Measurements from ENCODE around the gene LRP6. TPM values are rescaled to one million over a fixed set of nuclear protein-coding genes. Genes with fewer than 3 reads are reported as not detected.

Gene LRP6
- total and polyA plus RNA-seq, 2 experiments from 2014 or later, result 29.1 to 73.8 TPM

DNA sequence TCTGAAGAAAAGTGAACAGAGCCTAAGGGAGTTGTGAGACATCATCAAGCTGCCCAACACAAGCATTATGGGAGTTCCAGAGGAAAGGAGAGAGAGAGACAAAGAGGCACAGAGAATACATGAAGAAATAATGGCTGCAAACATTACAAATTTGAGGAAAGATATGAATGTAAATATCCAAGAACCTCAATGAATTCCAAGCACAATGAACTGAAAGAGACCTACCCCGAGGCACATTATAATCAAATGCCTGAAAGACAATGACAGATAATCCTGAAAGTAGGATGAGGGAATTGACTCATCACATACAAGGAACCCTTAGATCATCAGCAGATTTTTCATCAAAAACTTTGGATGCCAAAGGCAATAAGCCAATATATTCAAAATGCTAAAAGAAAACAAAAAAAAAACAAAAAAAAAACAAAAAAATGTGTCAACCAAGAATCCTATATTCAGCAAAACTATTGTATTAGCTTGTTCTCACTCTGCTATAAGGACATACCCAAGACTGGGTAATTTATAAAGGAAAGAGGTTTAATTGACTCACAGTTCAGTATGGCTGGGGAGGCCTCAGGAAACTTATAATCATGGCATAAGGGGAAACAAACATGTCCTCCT, 158.3 kb downstream of the LRP6 start (continued):
- TF ChIP-seq, protein P1, sequence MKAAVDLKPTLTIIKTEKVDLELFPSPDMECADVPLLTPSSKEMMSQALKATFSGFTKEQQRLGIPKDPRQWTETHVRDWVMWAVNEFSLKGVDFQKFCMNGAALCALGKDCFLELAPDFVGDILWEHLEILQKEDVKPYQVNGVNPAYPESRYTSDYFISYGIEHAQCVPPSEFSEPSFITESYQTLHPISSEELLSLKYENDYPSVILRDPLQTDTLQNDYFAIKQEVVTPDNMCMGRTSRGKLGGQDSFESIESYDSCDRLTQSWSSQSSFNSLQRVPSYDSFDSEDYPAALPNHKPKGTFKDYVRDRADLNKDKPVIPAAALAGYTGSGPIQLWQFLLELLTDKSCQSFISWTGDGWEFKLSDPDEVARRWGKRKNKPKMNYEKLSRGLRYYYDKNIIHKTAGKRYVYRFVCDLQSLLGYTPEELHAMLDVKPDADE (IDR thresholded peaks at IDR 0.05), result no peak
- no peak for TF ChIP-seq JUNB (IDR thresholded peaks at IDR 0.05; ENCODE audit: unreplicated experiment)
- no peak for TF ChIP-seq EZH2 (IDR thresholded peaks at IDR 0.05; ENCODE audit: low read depth, unreplicated experiment)

DNA sequence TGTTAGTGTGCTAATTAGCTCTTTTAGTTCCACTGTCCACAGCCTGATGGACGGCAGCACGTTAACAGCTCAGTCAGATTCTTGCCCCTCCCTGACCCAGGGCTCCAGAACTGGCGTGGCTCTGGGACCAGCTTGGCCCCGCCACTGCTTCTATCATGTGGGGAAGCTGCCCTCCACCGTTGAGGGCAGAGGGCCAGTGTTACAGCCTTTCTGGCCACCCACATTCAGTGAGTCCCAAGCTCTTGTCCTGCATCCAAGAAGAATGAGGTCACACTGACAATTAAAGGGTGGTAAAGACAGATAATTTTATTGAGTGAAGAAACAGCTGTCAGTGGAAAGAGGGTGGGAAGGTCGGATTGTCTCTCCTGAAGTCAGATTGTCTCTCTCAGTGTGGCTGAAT, 159.2 kb downstream of the LRP6 start:
- Mint-ChIP-seq H3K4me1 (no peaks in the 10 kb centered on the region; the same call in 2 of the 3 replicates), H3K36me3 (ENCODE audit: low read depth) (peaks cover 53% of the 10 kb centered on the region), H3K9me3 (peaks cover 22% of the 10 kb centered on the region), H3K4me3 (no peak overlapping the region), H3K27me3 (ENCODE audit: insufficient read depth, low read depth, poor library complexity) (no peaks in the 10 kb centered on the region), H3K27ac (no peak overlapping the region)
- H3F3A ChIP-seq (replicated peaks; ENCODE audit: low read depth), result no peaks in the 10 kb centered on the region
- TF ChIP-seq, protein P2, sequence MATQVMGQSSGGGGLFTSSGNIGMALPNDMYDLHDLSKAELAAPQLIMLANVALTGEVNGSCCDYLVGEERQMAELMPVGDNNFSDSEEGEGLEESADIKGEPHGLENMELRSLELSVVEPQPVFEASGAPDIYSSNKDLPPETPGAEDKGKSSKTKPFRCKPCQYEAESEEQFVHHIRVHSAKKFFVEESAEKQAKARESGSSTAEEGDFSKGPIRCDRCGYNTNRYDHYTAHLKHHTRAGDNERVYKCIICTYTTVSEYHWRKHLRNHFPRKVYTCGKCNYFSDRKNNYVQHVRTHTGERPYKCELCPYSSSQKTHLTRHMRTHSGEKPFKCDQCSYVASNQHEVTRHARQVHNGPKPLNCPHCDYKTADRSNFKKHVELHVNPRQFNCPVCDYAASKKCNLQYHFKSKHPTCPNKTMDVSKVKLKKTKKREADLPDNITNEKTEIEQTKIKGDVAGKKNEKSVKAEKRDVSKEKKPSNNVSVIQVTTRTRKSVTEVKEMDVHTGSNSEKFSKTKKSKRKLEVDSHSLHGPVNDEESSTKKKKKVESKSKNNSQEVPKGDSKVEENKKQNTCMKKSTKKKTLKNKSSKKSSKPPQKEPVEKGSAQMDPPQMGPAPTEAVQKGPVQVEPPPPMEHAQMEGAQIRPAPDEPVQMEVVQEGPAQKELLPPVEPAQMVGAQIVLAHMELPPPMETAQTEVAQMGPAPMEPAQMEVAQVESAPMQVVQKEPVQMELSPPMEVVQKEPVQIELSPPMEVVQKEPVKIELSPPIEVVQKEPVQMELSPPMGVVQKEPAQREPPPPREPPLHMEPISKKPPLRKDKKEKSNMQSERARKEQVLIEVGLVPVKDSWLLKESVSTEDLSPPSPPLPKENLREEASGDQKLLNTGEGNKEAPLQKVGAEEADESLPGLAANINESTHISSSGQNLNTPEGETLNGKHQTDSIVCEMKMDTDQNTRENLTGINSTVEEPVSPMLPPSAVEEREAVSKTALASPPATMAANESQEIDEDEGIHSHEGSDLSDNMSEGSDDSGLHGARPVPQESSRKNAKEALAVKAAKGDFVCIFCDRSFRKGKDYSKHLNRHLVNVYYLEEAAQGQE (IDR thresholded peaks at IDR 0.05; ENCODE audit: unreplicated experiment), result no peak
- no peak for TF ChIP-seq ZNF331 (CRISPR knock-in tag; IDR thresholded peaks at IDR 0.05; ENCODE audit: low read depth)
- TF ChIP-seq, protein P3, sequence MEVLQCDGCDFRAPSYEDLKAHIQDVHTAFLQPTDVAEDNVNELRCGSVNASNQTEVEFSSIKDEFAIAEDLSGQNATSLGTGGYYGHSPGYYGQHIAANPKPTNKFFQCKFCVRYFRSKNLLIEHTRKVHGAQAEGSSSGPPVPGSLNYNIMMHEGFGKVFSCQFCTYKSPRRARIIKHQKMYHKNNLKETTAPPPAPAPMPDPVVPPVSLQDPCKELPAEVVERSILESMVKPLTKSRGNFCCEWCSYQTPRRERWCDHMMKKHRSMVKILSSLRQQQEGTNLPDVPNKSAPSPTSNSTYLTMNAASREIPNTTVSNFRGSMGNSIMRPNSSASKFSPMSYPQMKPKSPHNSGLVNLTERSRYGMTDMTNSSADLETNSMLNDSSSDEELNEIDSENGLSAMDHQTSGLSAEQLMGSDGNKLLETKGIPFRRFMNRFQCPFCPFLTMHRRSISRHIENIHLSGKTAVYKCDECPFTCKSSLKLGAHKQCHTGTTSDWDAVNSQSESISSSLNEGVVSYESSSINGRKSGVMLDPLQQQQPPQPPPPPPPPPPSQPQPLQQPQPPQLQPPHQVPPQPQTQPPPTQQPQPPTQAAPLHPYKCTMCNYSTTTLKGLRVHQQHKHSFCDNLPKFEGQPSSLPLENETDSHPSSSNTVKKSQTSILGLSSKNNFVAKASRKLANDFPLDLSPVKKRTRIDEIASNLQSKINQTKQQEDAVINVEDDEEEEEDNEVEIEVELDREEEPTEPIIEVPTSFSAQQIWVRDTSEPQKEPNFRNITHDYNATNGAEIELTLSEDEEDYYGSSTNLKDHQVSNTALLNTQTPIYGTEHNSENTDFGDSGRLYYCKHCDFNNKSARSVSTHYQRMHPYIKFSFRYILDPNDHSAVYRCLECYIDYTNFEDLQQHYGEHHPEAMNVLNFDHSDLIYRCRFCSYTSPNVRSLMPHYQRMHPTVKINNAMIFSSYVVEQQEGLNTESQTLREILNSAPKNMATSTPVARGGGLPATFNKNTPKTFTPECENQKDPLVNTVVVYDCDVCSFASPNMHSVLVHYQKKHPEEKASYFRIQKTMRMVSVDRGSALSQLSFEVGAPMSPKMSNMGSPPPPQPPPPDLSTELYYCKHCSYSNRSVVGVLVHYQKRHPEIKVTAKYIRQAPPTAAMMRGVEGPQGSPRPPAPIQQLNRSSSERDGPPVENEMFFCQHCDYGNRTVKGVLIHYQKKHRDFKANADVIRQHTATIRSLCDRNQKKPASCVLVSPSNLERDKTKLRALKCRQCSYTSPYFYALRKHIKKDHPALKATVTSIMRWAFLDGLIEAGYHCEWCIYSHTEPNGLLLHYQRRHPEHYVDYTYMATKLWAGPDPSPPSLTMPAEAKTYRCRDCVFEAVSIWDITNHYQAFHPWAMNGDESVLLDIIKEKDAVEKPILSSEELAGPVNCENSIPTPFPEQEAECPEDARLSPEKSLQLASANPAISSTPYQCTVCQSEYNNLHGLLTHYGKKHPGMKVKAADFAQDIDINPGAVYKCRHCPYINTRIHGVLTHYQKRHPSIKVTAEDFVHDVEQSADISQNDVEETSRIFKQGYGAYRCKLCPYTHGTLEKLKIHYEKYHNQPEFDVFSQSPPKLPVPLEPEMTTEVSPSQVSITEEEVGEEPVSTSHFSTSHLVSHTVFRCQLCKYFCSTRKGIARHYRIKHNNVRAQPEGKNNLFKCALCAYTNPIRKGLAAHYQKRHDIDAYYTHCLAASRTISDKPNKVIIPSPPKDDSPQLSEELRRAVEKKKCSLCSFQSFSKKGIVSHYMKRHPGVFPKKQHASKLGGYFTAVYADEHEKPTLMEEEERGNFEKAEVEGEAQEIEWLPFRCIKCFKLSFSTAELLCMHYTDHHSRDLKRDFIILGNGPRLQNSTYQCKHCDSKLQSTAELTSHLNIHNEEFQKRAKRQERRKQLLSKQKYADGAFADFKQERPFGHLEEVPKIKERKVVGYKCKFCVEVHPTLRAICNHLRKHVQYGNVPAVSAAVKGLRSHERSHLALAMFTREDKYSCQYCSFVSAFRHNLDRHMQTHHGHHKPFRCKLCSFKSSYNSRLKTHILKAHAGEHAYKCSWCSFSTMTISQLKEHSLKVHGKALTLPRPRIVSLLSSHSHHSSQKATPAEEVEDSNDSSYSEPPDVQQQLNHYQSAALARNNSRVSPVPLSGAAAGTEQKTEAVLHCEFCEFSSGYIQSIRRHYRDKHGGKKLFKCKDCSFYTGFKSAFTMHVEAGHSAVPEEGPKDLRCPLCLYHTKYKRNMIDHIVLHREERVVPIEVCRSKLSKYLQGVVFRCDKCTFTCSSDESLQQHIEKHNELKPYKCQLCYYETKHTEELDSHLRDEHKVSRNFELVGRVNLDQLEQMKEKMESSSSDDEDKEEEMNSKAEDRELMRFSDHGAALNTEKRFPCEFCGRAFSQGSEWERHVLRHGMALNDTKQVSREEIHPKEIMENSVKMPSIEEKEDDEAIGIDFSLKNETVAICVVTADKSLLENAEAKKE (CRISPR knock-in tag; IDR thresholded peaks at IDR 0.05), result no peak
- no peak for TF ChIP-seq POLR2AphosphoS5 (IDR thresholded peaks at IDR 0.05; ENCODE audit: low read depth)
- TF ChIP-seq ZNF114 (CRISPR knock-in tag; IDR thresholded peaks at IDR 0.05), result no peak
- TF ChIP-seq, protein P4, sequence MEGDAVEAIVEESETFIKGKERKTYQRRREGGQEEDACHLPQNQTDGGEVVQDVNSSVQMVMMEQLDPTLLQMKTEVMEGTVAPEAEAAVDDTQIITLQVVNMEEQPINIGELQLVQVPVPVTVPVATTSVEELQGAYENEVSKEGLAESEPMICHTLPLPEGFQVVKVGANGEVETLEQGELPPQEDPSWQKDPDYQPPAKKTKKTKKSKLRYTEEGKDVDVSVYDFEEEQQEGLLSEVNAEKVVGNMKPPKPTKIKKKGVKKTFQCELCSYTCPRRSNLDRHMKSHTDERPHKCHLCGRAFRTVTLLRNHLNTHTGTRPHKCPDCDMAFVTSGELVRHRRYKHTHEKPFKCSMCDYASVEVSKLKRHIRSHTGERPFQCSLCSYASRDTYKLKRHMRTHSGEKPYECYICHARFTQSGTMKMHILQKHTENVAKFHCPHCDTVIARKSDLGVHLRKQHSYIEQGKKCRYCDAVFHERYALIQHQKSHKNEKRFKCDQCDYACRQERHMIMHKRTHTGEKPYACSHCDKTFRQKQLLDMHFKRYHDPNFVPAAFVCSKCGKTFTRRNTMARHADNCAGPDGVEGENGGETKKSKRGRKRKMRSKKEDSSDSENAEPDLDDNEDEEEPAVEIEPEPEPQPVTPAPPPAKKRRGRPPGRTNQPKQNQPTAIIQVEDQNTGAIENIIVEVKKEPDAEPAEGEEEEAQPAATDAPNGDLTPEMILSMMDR (conservative IDR thresholded peaks at IDR 0.05; ENCODE audit: low read depth in 2 of 2), result no peak
- no peak for TF ChIP-seq JUNB (IDR thresholded peaks at IDR 0.05; ENCODE audit: unreplicated experiment)
- TF ChIP-seq EZH2phosphoT487 (IDR thresholded peaks at IDR 0.05; ENCODE audit: unreplicated experiment), result no peak
- TF ChIP-seq NANOG (IDR thresholded peaks at IDR 0.05; ENCODE audit: borderline replicate concordance), result no peak
- TF ChIP-seq STAT1 (IDR thresholded peaks at IDR 0.05; ENCODE audit: unreplicated experiment), result no peak
- no peak for TF ChIP-seq EZH2 (IDR thresholded peaks at IDR 0.05; ENCODE audit: low read depth, unreplicated experiment)
- no peak for TF ChIP-seq CREB1 (CRISPR knock-in tag; IDR thresholded peaks at IDR 0.05; ENCODE audit: low read depth)
- no peak for ATAC-seq
- no peak overlapping the region for H2AFZ ChIP-seq
- no peaks in the 10 kb centered on the region for H3K79me2 ChIP-seq (replicated peaks; ENCODE audit: insufficient read depth)
- H3K4me2 ChIP-seq, result no peak overlapping the region
- H3K4me1 ChIP-seq (ENCODE audit: insufficient read depth), result no peaks in the 10 kb centered on the region
- H3K9me2 ChIP-seq (ENCODE audit: insufficient read depth), result no peaks in the 10 kb centered on the region
- H3K27me3 ChIP-seq (ENCODE audit: insufficient read depth), result no peaks in the 10 kb centered on the region
- no peaks in the 10 kb centered on the region for H3K36me3 ChIP-seq (ENCODE audit: insufficient read depth)
- H4K20me1 ChIP-seq (replicated peaks; ENCODE audit: insufficient read depth), result no peaks in the 10 kb centered on the region
- no peak for DNase-seq (ENCODE audit: low spot score)
- H3K4me3 ChIP-seq, result no peak overlapping the region
- H3K27ac ChIP-seq (ENCODE audit: low read depth), result no peak overlapping the region
